Astrocyte (in vitro differentiated cells and primary cell): ENCODE data around the gene NPHP4. TPM values are rescaled to one million over a fixed set of nuclear protein-coding genes. Genes with fewer than 3 reads are reported as not detected.

Source experiments
- DNase-seq: peaks from one replicate; pipeline ENCODE4 v3.0.0-alpha.2; 2010; ENCODE audit warnings: low read depth
- FAIRE-seq: peaks from 2 replicates; lab custom pipeline; 2011; peaks lifted over from hg19 to GRCh38; lab: Jason Lieb, UNC
- H2AFZ ChIP-seq: 2 replicates; pipeline ENCODE4 v1.6.0; 2012; ENCODE audit warnings: low read depth, low read length, inconsistent platforms
- H3K27ac ChIP-seq: 2 replicates; pipeline ENCODE4 v1.5.1; 2011; ENCODE audit warnings: low read depth, low read length, inconsistent platforms
- H3K27me3 ChIP-seq: 2 replicates; pipeline ENCODE4 v1.6.0; 2011; ENCODE audit warnings: low read length, inconsistent platforms; ENCODE audit not compliant: insufficient read depth
- H3K36me3 ChIP-seq: 2 replicates; pipeline ENCODE4 v1.5.1; 2011; ENCODE audit warnings: low read length, inconsistent platforms; ENCODE audit not compliant: insufficient read depth
- H3K4me1 ChIP-seq: 2 replicates; pipeline ENCODE4 v1.5.1; 2011; ENCODE audit warnings: low read length, inconsistent platforms; ENCODE audit not compliant: insufficient read depth
- H3K4me2 ChIP-seq: 2 replicates; pipeline ENCODE4 v1.6.0; 2012; ENCODE audit warnings: low read length, inconsistent platforms
- H3K4me3 ChIP-seq: 2 replicates; pipeline ENCODE4 v1.5.1; 2011; ENCODE audit warnings: low read depth, mild to moderate bottlenecking, low read length, inconsistent platforms; ENCODE audit not compliant: insufficient read depth
- H3K79me2 ChIP-seq: 2 replicates; pipeline ENCODE4 v1.6.0; 2012; ENCODE audit warnings: mild to moderate bottlenecking, low read length, inconsistent platforms; ENCODE audit not compliant: insufficient read depth
- H3K9ac ChIP-seq: 2 replicates; pipeline ENCODE4 v1.6.0; 2012; ENCODE audit warnings: mild to moderate bottlenecking, low read length, inconsistent platforms
- H3K9me3 ChIP-seq: 2 replicates; pipeline ENCODE4 v1.5.1; 2012; ENCODE audit warnings: low read depth, mild to moderate bottlenecking, low read length, inconsistent platforms; ENCODE audit not compliant: insufficient read depth
- H4K20me1 ChIP-seq: 2 replicates; pipeline ENCODE4 v1.6.0; 2012; ENCODE audit warnings: low read length, inconsistent platforms; ENCODE audit not compliant: insufficient read depth
- H3K27ac Mint-ChIP-seq: one replicate; pipeline ENCODE4 v1.8.0; 2021; ENCODE audit warnings: mild to moderate bottlenecking, mixed read lengths; ENCODE audit not compliant: unreplicated experiment
- H3K27me3 Mint-ChIP-seq: one replicate; pipeline ENCODE4 v1.8.0; 2021; ENCODE audit warnings: low read depth, mixed read lengths; ENCODE audit not compliant: unreplicated experiment
- H3K36me3 Mint-ChIP-seq: one replicate; pipeline ENCODE4 v1.8.0; 2021; ENCODE audit warnings: low read depth, mixed read lengths; ENCODE audit not compliant: unreplicated experiment
- H3K4me1 Mint-ChIP-seq: one replicate; pipeline ENCODE4 v1.8.0; 2021; ENCODE audit warnings: low read depth, mixed read lengths; ENCODE audit not compliant: unreplicated experiment
- H3K4me3 Mint-ChIP-seq: one replicate; pipeline ENCODE4 v1.8.0; 2021; ENCODE audit warnings: mild to moderate bottlenecking, moderate library complexity, mixed read lengths; ENCODE audit not compliant: unreplicated experiment
- H3K9me3 Mint-ChIP-seq: one replicate; pipeline ENCODE4 v1.8.0; 2021; ENCODE audit warnings: mild to moderate bottlenecking, mixed read lengths; ENCODE audit not compliant: unreplicated experiment
- CTCF ChIP-seq: IDR thresholded peaks from 2 replicates; pipeline ENCODE4 v1.5.1; 2011; ENCODE audit warnings: low read depth, mild to moderate bottlenecking, inconsistent platforms, low read length, moderate library complexity; ENCODE audit not compliant: insufficient read depth
- EZH2 ChIP-seq: IDR thresholded peaks from 2 replicates; pipeline ENCODE4 v1.6.1; 2012; ENCODE audit warnings: mild to moderate bottlenecking, low read length, inconsistent platforms; ENCODE audit not compliant: insufficient read depth
- total RNA-seq: library from RNA; stranded (reverse); gene quantifications from 2 replicates; pipeline ENCODE4 v1.2.1, GENCODE V29; 2021

Gene NPHP4
- total RNA-seq, 1 donor from 2014 or later: 8.4 TPM

- no peak overlapping the region for H3K27ac Mint-ChIP-seq
- H3K4me1 Mint-ChIP-seq: no peaks in the 10 kb centered on the region
- H3K36me3 Mint-ChIP-seq: peaks cover 2% of the 10 kb centered on the region
- H3K4me2 ChIP-seq: no peak overlapping the region
- H3K27me3 Mint-ChIP-seq: peaks cover 32% of the 10 kb centered on the region
- H3K4me1 ChIP-seq: no peaks in the 10 kb centered on the region
- no peak overlapping the region for H3K27ac ChIP-seq
- H3K79me2 ChIP-seq: no peaks in the 10 kb centered on the region
- H3K4me3 ChIP-seq: no peak overlapping the region
- H2AFZ ChIP-seq: no peak overlapping the region
- TF ChIP-seq EZH2: no peak
- no peak for TF ChIP-seq CTCF
- no peaks in the 10 kb centered on the region for H3K9me3 Mint-ChIP-seq
- no peaks in the 10 kb centered on the region for H3K36me3 ChIP-seq
- peaks cover 8% of the 10 kb centered on the region for H3K27me3 ChIP-seq
- no peak overlapping the region for H3K9ac ChIP-seq
- peak overlapping the region; percentile 50 for H3K4me3 Mint-ChIP-seq
- H3K9me3 ChIP-seq: no peaks in the 10 kb centered on the region
- DNase-seq (no peak), FAIRE-seq (no peak)
- H4K20me1 ChIP-seq: peaks cover 19% of the 10 kb centered on the region
Measured at GRCh38 chr1:6003568-6004411, 11.6 kb upstream of the NPHP4 start.

- no peak overlapping the region for H3K4me3 ChIP-seq
- Mint-ChIP-seq H3K4me3 (peak overlapping the region; percentile 50), H3K27ac (no peak overlapping the region), H3K4me1 (no peaks in the 10 kb centered on the region), H3K36me3 (peaks cover 2% of the 10 kb centered on the region), H3K27me3 (peaks cover 35% of the 10 kb centered on the region), H3K9me3 (no peaks in the 10 kb centered on the region)
- no peaks in the 10 kb centered on the region for H3K79me2 ChIP-seq
- no peaks in the 10 kb centered on the region for H3K9me3 ChIP-seq
- peaks cover 19% of the 10 kb centered on the region for H4K20me1 ChIP-seq
- no peak overlapping the region for H3K27ac ChIP-seq
- H3K9ac ChIP-seq: no peak overlapping the region
- H3K4me1 ChIP-seq: no peaks in the 10 kb centered on the region
- H3K36me3 ChIP-seq: no peaks in the 10 kb centered on the region
- no peak for FAIRE-seq
- H3K27me3 ChIP-seq: peaks cover 8% of the 10 kb centered on the region
- no peak overlapping the region for H2AFZ ChIP-seq
- TF ChIP-seq CTCF (no peak), EZH2 (no peak)
- H3K4me2 ChIP-seq: no peak overlapping the region
- DNase-seq: no peak
Measured at GRCh38 chr1:6002714-6003501, 10.7 kb upstream of the NPHP4 start.
